ENCODE data around the gene ITIH6. TPM values are rescaled to one million over a fixed set of nuclear protein-coding genes. Genes with fewer than 3 reads are reported as not detected.

ITIH6 gene
- total RNA-seq, 1 experiment from 2014 or later, result 0.04 TPM

DNA sequence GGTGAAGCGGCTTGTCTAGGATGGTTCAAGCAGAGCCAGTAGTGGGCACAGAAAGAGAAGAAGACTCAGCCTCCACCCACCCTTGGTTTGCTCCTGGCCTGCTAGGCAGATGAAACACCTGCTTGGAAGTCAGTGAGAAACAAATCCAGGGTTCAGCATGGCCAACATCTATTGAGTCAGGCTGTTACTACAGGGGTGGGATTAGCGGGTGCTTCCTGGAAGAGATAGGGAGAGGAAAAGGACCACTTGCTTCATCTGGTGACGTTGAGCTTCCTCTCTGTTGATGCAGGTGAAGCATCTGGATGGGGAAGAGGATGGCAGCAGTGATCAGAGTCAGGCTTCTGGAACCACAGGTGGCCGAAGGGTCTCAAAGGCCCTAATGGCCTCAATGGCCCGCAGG is 12.5 kb upstream of the ITIH6 start:
- no peak for DNase-seq (ENCODE audit: low spot score)
- no peaks in the 10 kb centered on the region for H3K9me3 Mint-ChIP-seq
- CTCF ChIA-PET, result no interaction called here
- POLR2A ChIA-PET, result no interaction called here
- TF ChIP-seq NR1H2 (CRISPR knock-in tag; IDR thresholded peaks at IDR 0.05) (no peak), GABPB1 (CRISPR knock-in tag; IDR thresholded peaks at IDR 0.05) (no peak), TCF7 (CRISPR knock-in tag; IDR thresholded peaks at IDR 0.05; ENCODE audit: low read depth) (no peak), TEAD4 (CRISPR knock-in tag; IDR thresholded peaks at IDR 0.05) (no peak)
- TF ChIP-seq, protein P1, sequence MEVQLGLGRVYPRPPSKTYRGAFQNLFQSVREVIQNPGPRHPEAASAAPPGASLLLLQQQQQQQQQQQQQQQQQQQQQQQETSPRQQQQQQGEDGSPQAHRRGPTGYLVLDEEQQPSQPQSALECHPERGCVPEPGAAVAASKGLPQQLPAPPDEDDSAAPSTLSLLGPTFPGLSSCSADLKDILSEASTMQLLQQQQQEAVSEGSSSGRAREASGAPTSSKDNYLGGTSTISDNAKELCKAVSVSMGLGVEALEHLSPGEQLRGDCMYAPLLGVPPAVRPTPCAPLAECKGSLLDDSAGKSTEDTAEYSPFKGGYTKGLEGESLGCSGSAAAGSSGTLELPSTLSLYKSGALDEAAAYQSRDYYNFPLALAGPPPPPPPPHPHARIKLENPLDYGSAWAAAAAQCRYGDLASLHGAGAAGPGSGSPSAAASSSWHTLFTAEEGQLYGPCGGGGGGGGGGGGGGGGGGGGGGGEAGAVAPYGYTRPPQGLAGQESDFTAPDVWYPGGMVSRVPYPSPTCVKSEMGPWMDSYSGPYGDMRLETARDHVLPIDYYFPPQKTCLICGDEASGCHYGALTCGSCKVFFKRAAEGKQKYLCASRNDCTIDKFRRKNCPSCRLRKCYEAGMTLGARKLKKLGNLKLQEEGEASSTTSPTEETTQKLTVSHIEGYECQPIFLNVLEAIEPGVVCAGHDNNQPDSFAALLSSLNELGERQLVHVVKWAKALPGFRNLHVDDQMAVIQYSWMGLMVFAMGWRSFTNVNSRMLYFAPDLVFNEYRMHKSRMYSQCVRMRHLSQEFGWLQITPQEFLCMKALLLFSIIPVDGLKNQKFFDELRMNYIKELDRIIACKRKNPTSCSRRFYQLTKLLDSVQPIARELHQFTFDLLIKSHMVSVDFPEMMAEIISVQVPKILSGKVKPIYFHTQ (CRISPR knock-in tag; IDR thresholded peaks at IDR 0.05), result no peak
- TF ChIP-seq, protein P2, sequence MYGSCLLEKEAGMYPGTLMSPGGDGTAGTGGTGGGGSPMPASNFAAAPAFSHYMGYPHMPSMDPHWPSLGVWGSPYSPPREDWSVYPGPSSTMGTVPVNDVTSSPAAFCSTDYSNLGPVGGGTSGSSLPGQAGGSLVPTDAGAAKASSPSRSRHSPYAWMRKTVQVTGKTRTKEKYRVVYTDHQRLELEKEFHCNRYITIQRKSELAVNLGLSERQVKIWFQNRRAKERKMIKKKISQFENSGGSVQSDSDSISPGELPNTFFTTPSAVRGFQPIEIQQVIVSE (CRISPR knock-in tag; IDR thresholded peaks at IDR 0.05; ENCODE audit: borderline replicate concordance), result no peak
- TF ChIP-seq, protein P3, sequence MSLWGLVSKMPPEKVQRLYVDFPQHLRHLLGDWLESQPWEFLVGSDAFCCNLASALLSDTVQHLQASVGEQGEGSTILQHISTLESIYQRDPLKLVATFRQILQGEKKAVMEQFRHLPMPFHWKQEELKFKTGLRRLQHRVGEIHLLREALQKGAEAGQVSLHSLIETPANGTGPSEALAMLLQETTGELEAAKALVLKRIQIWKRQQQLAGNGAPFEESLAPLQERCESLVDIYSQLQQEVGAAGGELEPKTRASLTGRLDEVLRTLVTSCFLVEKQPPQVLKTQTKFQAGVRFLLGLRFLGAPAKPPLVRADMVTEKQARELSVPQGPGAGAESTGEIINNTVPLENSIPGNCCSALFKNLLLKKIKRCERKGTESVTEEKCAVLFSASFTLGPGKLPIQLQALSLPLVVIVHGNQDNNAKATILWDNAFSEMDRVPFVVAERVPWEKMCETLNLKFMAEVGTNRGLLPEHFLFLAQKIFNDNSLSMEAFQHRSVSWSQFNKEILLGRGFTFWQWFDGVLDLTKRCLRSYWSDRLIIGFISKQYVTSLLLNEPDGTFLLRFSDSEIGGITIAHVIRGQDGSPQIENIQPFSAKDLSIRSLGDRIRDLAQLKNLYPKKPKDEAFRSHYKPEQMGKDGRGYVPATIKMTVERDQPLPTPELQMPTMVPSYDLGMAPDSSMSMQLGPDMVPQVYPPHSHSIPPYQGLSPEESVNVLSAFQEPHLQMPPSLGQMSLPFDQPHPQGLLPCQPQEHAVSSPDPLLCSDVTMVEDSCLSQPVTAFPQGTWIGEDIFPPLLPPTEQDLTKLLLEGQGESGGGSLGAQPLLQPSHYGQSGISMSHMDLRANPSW (CRISPR knock-in tag; conservative IDR thresholded peaks at IDR 0.05; ENCODE audit: low read depth), result no peak
- TF ChIP-seq, protein P4, sequence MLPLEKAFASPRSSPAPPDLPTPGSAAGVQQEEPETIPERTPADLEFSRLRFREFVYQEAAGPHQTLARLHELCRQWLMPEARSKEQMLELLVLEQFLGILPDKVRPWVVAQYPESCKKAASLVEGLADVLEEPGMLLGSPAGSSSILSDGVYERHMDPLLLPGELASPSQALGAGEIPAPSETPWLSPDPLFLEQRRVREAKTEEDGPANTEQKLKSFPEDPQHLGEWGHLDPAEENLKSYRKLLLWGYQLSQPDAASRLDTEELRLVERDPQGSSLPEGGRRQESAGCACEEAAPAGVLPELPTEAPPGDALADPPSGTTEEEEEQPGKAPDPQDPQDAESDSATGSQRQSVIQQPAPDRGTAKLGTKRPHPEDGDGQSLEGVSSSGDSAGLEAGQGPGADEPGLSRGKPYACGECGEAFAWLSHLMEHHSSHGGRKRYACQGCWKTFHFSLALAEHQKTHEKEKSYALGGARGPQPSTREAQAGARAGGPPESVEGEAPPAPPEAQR (CRISPR knock-in tag; IDR thresholded peaks at IDR 0.05), result no peak
- TF ChIP-seq, protein P5, sequence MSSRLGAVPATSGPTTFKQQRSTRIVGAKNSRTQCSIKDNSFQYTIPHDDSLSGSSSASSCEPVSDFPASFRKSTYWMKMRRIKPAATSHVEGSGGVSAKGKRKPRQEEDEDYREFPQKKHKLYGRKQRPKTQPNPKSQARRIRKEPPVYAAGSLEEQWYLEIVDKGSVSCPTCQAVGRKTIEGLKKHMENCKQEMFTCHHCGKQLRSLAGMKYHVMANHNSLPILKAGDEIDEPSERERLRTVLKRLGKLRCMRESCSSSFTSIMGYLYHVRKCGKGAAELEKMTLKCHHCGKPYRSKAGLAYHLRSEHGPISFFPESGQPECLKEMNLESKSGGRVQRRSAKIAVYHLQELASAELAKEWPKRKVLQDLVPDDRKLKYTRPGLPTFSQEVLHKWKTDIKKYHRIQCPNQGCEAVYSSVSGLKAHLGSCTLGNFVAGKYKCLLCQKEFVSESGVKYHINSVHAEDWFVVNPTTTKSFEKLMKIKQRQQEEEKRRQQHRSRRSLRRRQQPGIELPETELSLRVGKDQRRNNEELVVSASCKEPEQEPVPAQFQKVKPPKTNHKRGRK (CRISPR knock-in tag; IDR thresholded peaks at IDR 0.05; ENCODE audit: borderline replicate concordance), result no peak
- ATAC-seq, result no peak
- H3K27ac Mint-ChIP-seq, result no peak overlapping the region
- H3K4me3 Mint-ChIP-seq, result peak overlapping the region; percentile 98; the same call in 1 of the 2 replicates
- peaks cover 44% of the 10 kb centered on the region for H3K36me3 Mint-ChIP-seq
- H3K4me1 Mint-ChIP-seq, result peaks cover 12% of the 10 kb centered on the region
- H3K27me3 Mint-ChIP-seq (ENCODE audit: low read depth), result peaks cover 6% of the 10 kb centered on the region

DNA sequence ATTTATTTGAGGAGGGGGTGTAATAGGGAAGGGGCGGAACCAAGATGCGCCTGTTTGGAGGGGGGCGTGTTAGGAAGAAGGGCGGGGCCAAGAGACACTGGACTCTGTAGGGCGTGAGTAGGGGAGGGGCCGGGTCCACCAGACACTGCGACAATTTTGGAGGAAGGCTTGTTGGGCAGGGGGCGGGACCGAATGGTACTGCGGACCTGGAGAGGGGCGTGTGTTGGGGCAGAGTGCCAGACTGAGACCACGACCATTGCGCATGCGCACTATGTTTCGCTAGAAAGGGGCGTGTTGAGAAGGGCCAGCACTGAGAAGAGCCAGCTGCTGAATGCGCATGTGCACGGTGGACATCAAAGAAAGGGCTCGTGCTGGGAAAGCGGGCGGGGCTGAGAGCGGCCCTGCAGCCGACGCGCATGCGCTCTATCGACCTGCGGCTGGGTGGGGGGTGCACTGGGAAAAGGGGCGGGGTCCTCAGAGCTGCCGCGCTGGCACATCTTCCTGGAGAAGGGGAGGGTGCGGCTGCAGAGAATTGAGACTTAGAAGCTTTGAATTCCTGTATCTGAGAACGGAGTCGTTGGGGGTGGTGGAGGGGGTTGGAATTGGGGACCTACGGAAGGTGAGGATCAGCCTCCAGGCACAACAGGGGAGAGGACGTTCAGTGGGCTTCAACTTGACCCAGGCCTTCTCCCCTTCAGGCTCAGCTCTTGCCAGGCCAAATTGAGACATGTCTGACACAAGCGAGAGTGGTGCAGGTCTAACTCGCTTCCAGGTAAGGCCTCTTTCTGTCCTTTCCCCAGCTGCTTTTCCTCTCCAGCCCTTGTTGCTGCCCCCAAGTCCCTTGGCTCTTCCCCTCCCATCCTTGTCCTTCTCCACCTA is 10.8 kb upstream of the ITIH6 start:
- peak; percentile 95 for DNase-seq (ENCODE audit: low spot score)
- ChIA-PET POLR2A (interaction anchor here (0.7 to 1.5 kb wide), 3 partner anchors 169 to 324 kb away, joined by 3 to 12 read pairs (median 4); partner anchors contain the start of gene APEX2), CTCF (interaction anchor here (1.0 to 2.4 kb wide), 3 partner anchors 22 to 169 kb away, joined by 3 to 10 read pairs (median 4); no protein-coding TSS in a partner anchor)
- peaks cover 6% of the 10 kb centered on the region for H3K27me3 Mint-ChIP-seq (ENCODE audit: low read depth)
- no peaks in the 10 kb centered on the region for H3K9me3 Mint-ChIP-seq
- peak; percentile 96 for ATAC-seq
- TF ChIP-seq, protein P6, sequence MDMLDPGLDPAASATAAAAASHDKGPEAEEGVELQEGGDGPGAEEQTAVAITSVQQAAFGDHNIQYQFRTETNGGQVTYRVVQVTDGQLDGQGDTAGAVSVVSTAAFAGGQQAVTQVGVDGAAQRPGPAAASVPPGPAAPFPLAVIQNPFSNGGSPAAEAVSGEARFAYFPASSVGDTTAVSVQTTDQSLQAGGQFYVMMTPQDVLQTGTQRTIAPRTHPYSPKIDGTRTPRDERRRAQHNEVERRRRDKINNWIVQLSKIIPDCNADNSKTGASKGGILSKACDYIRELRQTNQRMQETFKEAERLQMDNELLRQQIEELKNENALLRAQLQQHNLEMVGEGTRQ (CRISPR knock-in tag; IDR thresholded peaks at IDR 0.05), result no peak
- TF ChIP-seq RORB (CRISPR knock-in tag; IDR thresholded peaks at IDR 0.05) (0 out of 2 replicates have a peak, but pooled peaks have one; percentile 56), SP1 (CRISPR knock-in tag; conservative IDR thresholded peaks at IDR 0.05) (0 out of 2 replicates have a peak, but pooled peaks have one; percentile 30)
- TF ChIP-seq, protein P1 (CRISPR knock-in tag; IDR thresholded peaks at IDR 0.05), result no peak
- peak overlapping the region; percentile 98 for H3K4me3 Mint-ChIP-seq
- peak overlapping the region; percentile 99 for H3K27ac Mint-ChIP-seq
- H3K4me1 Mint-ChIP-seq, result peaks cover 25% of the 10 kb centered on the region
- H3K36me3 Mint-ChIP-seq, result peaks cover 31% of the 10 kb centered on the region
